ENCODE measurements around the gene KCNT1. TPM values are rescaled to one million over a fixed set of nuclear protein-coding genes. Genes with fewer than 3 reads are reported as not detected.
"Not testable (repeated sequence)": the region's sequence is repeated elsewhere in the genome, so short reads cannot be mapped to it uniquely, and the experiment has no call there.

The KCNT1 gene
- total RNA-seq, 2 donors from 2014 or later = 0.08 TPM; not detected in 1

DNA sequence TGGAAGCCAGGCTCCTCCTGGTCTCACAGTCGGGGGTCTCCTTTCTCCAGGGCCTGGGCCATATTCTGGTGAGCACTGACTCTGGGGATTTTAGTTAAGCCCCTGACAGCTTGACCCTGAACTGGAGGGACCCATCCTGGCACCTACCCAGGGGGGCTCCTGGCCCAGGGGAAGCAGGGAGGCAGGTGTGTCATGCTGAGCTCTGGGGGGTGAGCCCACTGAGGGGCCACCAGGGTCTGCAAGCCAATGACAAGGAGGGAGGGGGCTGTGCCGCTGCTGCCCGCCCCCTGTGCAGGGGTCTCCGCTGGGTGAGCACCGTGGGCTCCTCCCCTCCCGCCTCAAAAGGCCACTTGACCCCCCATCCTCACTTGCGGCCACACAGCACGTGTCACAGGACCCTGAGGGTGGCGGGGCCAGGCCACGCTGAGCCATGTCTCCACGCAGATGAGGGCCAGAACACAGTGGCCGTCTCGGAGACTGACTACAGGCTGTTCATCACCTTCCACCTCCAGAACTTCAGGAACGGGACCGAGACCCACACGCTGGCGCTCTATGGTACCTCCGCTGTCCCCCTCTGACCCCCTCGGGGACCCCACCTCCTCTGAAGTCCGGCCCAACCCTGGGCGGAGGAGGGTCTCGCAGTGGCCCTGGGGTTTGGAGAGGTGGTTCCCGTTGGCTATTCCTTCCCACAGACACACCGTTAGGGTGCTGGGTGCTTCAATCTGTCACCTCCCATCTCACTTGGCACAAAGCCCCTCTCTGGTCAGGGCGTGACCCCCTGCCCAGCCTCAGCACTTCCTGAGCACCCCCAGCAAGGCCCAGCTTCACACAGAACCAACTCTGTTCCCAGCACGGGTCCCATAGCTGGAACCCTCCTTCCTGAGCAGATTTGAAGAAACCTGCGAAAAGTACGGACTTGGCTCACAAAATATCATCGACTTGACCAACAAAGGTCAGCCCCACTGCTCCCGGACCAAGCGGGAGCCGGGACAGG, 36.9 kb upstream of the KCNT1 start:
- no peak for DNase-seq
- Histone ChIP-seq H3K27ac (no peak overlapping the region), H3K9me3 (no peaks in the 10 kb centered on the region), H3K4me1 (no peaks in the 10 kb centered on the region), H3K36me3 (no peaks in the 10 kb centered on the region), H3K9ac (ENCODE audit: low read depth in 2 of 2, low read length in 2 of 2) (no peak overlapping the region), H3K4me3 (no peak overlapping the region), H3K27me3 (no peaks in the 10 kb centered on the region)
- TF ChIP-seq CTCF (IDR thresholded peaks at IDR 0.05) = no peak
- intact Hi-C loops (cut with DNase I) = no loop called here

DNA sequence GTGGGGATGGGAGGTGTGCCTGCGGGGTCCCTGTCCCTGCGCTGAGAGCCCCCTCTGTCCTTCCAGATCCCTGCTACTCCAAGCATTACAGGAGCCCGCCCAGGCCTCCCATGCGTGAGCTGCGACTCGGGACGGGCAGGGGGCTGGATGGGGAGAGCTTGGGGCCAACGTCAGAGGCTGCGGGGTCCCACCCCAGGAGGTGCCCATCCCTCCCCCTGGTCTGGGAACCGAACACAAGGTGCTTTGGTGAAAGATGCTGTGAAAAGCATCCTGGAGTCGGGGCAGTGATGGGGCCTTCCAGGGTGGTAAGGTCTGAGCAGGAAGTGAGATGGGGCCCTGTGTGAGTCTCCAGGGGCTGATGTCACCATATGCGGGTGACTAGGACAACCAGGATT, 36.2 kb upstream of the KCNT1 start:
- H3K27me3 ChIP-seq = no peaks in the 10 kb centered on the region

GRCh38 chr9:135666534-135667462, 35.2 kb upstream of the KCNT1 start:
- Histone ChIP-seq H3K4me1 (no peaks in the 10 kb centered on the region), H3K4me3 (no peak overlapping the region), H3K36me3 (no peaks in the 10 kb centered on the region), H3K27ac (no peak overlapping the region), H3K27me3 (no peaks in the 10 kb centered on the region), H3K9me3 (no peaks in the 10 kb centered on the region), H3K9ac (ENCODE audit: low read depth in 2 of 2, low read length in 2 of 2) (no peak overlapping the region)
- intact Hi-C loops (cut with DNase I) = no loop called here
- no peak for DNase-seq
- no peak for TF ChIP-seq CTCF (IDR thresholded peaks at IDR 0.05)

More for the DNA sequence above, 36.2 kb upstream of the KCNT1 start:
- Histone ChIP-seq H3K27ac (no peak overlapping the region), H3K4me3 (no peak overlapping the region), H3K9me3 (no peaks in the 10 kb centered on the region), H3K36me3 (no peaks in the 10 kb centered on the region), H3K4me1 (no peaks in the 10 kb centered on the region), H3K9ac (ENCODE audit: low read depth in 2 of 2, low read length in 2 of 2) (no peak overlapping the region)
- TF ChIP-seq CTCF (IDR thresholded peaks at IDR 0.05) = no peak
- intact Hi-C loops (cut with DNase I) = no loop called here
- DNase-seq = no peak

- TF ChIP-seq CTCF (IDR thresholded peaks at IDR 0.05) = no peak
- Histone ChIP-seq H3K27ac (no peak overlapping the region), H3K4me3 (no peak overlapping the region), H3K9me3 (no peaks in the 10 kb centered on the region), H3K9ac (ENCODE audit: low read depth in 2 of 2, low read length in 2 of 2) (no peak overlapping the region), H3K4me1 (no peaks in the 10 kb centered on the region), H3K36me3 (no peaks in the 10 kb centered on the region), H3K27me3 (no peaks in the 10 kb centered on the region)
- intact Hi-C loops (cut with DNase I) = no loop called here
- no peak for DNase-seq
These were observed 34.5 kb upstream of the KCNT1 start for GRCh38 chr9:135667463-135668001.

- H3K27ac ChIP-seq; H3K4me3 ChIP-seq; H3K9ac ChIP-seq (ENCODE audit: low read depth in 2 of 2, low read length in 2 of 2); H3K36me3 ChIP-seq; H3K4me1 ChIP-seq; DNase-seq; intact Hi-C loops (cut with DNase I); H3K27me3 ChIP-seq; H3K9me3 ChIP-seq: not testable (repeated sequence)
These were observed 33.0 kb upstream of the KCNT1 start for GRCh38 chr9:135669018-135669417.

Measured in colonic mucosa (tissue), 4 donors.